GM12878 (cell line): ENCODE data around the gene PPP2R2D. TPM values are rescaled to one million over a fixed set of nuclear protein-coding genes. Genes with fewer than 3 reads are reported as not detected.

Experiments
- ATAC-seq: fragments of 200-7000 bp; cut with Tn5 transposase; 3 replicates; pipeline ENCODE4 v1.9.1; 2020; ENCODE audit warnings: mild to moderate bottlenecking, moderate library complexity
- BruUV-seq: library from RNA; stranded (reverse); fragments of 400-500 nt; replicated peaks from 2 replicates; lab custom pipeline; 2021; lab: Mats Ljungman, UMichigan
- CTCF ChIA-PET: fragments of 300-600 bp; sonication (Branson Sonifier 250); formaldehyde crosslinking; extraction: SDS; loops from one replicate; lab custom pipeline; 2021; ENCODE audit warnings: inconsistent platforms; lab: Yijun Ruan, JAX
- POLR2A ChIA-PET: fragments of 350-600 bp; formaldehyde crosslinking; extraction: SDS; loops from one replicate; lab custom pipeline; 2021; ENCODE audit warnings: inconsistent platforms; lab: Charles Lee
- RAD21 ChIA-PET: fragments of 300-600 bp; sonication (Branson Sonifier 250); formaldehyde crosslinking; loops from one replicate; lab custom pipeline; 2023; ENCODE audit warnings: antibody characterized with exemption; ENCODE audit not compliant: unreplicated experiment; lab: Charles Lee
- SMC1A ChIA-PET: fragments of 300-600 bp; sonication (Branson Sonifier 250); formaldehyde crosslinking; loops from one replicate; lab custom pipeline; 2023; ENCODE audit not compliant: unreplicated experiment, uncharacterized antibody; lab: Charles Lee
- DNase-seq: peaks from one replicate; pipeline ENCODE4 v3.0.0-alpha.2; 2011; ENCODE audit warnings: low read depth, low spot score
- FAIRE-seq: peaks from 3 replicates; lab custom pipeline; 2011; peaks lifted over from hg19 to GRCh38; lab: Jason Lieb, UNC
- H2AFZ ChIP-seq: 2 replicates; pipeline ENCODE4 v1.6.0; 2011; ENCODE audit warnings: low read depth, low read length, control low read depth; ENCODE audit not compliant: control insufficient read depth
- H3K27ac ChIP-seq: 2 replicates; pipeline ENCODE4 v1.5.1; 2011; ENCODE audit warnings: control low read depth; ENCODE audit not compliant: control insufficient read depth, insufficient read depth
- H3K27me3 ChIP-seq, 2 experiments: replicated peaks in 1 of 2; 2 replicates each; pipeline versions ENCODE4 v1.6.0 to v1.6.1; 2011; ENCODE audit warnings: low read length in 1 of 2; ENCODE audit not compliant: control insufficient read depth in 2 of 2, insufficient read depth in 2 of 2
- H3K36me3 ChIP-seq, 2 experiments: 2 replicates each; pipeline ENCODE4 v1.5.1; 2011; ENCODE audit warnings: low read length in 1 of 2; ENCODE audit not compliant: control insufficient read depth in 2 of 2, insufficient read depth in 2 of 2
- H3K4me1 ChIP-seq: 2 replicates; pipeline ENCODE4 v1.6.1; 2011; ENCODE audit warnings: mild to moderate bottlenecking, low read length, moderate library complexity, mixed read lengths; ENCODE audit not compliant: control insufficient read depth, insufficient read depth
- H3K4me2 ChIP-seq: 2 replicates; pipeline ENCODE4 v1.6.0; 2011; ENCODE audit warnings: control low read depth; ENCODE audit not compliant: control insufficient read depth, insufficient read depth
- H3K4me3 ChIP-seq: fragments of 200-600 bp; sonication (generic); 2 replicates; pipeline ENCODE4 v1.5.1; 2016
- H3K79me2 ChIP-seq: 2 replicates; pipeline ENCODE4 v1.6.0; 2011; ENCODE audit warnings: low read length; ENCODE audit not compliant: control insufficient read depth, insufficient read depth
- H3K9ac ChIP-seq: 2 replicates; pipeline ENCODE4 v1.8.0; 2011; ENCODE audit warnings: low read length, control low read depth, mixed read lengths; ENCODE audit not compliant: control insufficient read depth, insufficient read depth
- H3K9me3 ChIP-seq: replicated peaks from 3 replicates; pipeline ENCODE4 v1.5.1; 2011; ENCODE audit warnings: mild to moderate bottlenecking, low read length; ENCODE audit not compliant: control insufficient read depth, insufficient read depth
- H4K20me1 ChIP-seq: 2 replicates; pipeline ENCODE4 v1.6.0; 2011; ENCODE audit not compliant: control insufficient read depth, insufficient read depth
- BCL11A ChIP-seq: IDR thresholded peaks from 2 replicates; pipeline ENCODE4 v1.6.1; 2011; ENCODE audit warnings: low read depth, low read length
- CREM ChIP-seq: IDR thresholded peaks from 2 replicates; pipeline ENCODE4 v1.6.1; 2014; ENCODE audit warnings: antibody characterized with exemption, low read depth
- ETV6 ChIP-seq, 2 experiments: fragments of 450-650 bp in 1 of 2; IDR thresholded peaks in 1 of 2; conservative IDR thresholded peaks in 1 of 2; 2 replicates each; pipeline ENCODE4 v1.6.1; 2014; ENCODE audit warnings: antibody characterized with exemption in 1 of 2, borderline replicate concordance in 1 of 2, low read depth in 1 of 2, mild to moderate bottlenecking in 1 of 2, moderate library complexity in 1 of 2
- KDM1A ChIP-seq: fragments of 200-600 bp; sonication (generic); IDR thresholded peaks from 2 replicates; pipeline ENCODE4 v1.6.1; 2016; ENCODE audit warnings: borderline replicate concordance
- MTA2 ChIP-seq: fragments of 450-650 bp; IDR thresholded peaks from 2 replicates; pipeline ENCODE4 v1.6.1; 2016; ENCODE audit warnings: low read depth, mild to moderate bottlenecking, moderate library complexity
- MXI1 ChIP-seq: fragments of 150-350 bp; IDR thresholded peaks from 2 replicates; pipeline ENCODE4 v1.6.1; 2011; ENCODE audit warnings: low read depth, mild to moderate bottlenecking, inconsistent platforms, low read length, improper control_type of control experiment
- NBN ChIP-seq: fragments of 450-650 bp; IDR thresholded peaks from 2 replicates; pipeline ENCODE4 v1.6.1; 2016
- NR2C1 ChIP-seq: fragments of 450-650 bp; IDR thresholded peaks from 2 replicates; pipeline ENCODE4 v1.6.1; 2017; ENCODE audit warnings: antibody characterized with exemption, mild to moderate bottlenecking, moderate library complexity
- POLR2A ChIP-seq: IDR thresholded peaks from 2 replicates; pipeline ENCODE4 v1.6.1; 2011; ENCODE audit warnings: low read depth, mild to moderate bottlenecking, low read length
- POLR2AphosphoS5 ChIP-seq: IDR thresholded peaks from 2 replicates; pipeline ENCODE4 v1.6.1; 2011; ENCODE audit warnings: mild to moderate bottlenecking, low read length, inconsistent platforms
- POU2F2 ChIP-seq: IDR thresholded peaks from 3 replicates; pipeline ENCODE4 v1.6.1; 2011; ENCODE audit warnings: low read depth, mild to moderate bottlenecking, low read length, borderline replicate concordance
- RFX5 ChIP-seq: IDR thresholded peaks from 2 replicates; pipeline ENCODE4 v1.6.1; 2011; ENCODE audit warnings: low read depth, low read length, improper control_type of control experiment
- SMARCA5 ChIP-seq: fragments of 450-650 bp; IDR thresholded peaks from 2 replicates; pipeline ENCODE4 v1.6.1; 2017; ENCODE audit warnings: mild to moderate bottlenecking
- STAT3 ChIP-seq: IDR thresholded peaks from 2 replicates; pipeline ENCODE4 v1.6.1; 2011; ENCODE audit warnings: low read depth, low read length, improper control_type of control experiment
- WGBS: methylation state at CpG from one replicate; pipeline ENCODE4 v1.1.6; 2016; ENCODE audit warnings: low lambda C conversion rate; ENCODE audit not compliant: insufficient replicate concordance, insufficient coverage; ENCODE audit errors: missing lambda C conversion rate; 5-methylcytosine and 5-hydroxymethylcytosine counted together
- in situ Hi-C: fragments of 300-500 bp; cut with MboI; formaldehyde crosslinking; loops from 9 replicates; pipeline ENCODE4 v1.14.3; 2018; ENCODE audit warnings: mixed read lengths
- intact Hi-C: fragments of 100-400 bp; cut with micrococcal nuclease; formaldehyde crosslinking; loops from one replicate; pipeline ENCODE4 v1.14.2; 2022; ENCODE audit not compliant: unreplicated experiment
- polyA plus RNA-seq, 11 experiments: library from polyadenylated mRNA; depleted of rRNA in 4 of 11; unstranded in 6 of 11; stranded (reverse) in 5 of 11; fragments of >200 nt; fragmentation: Nextera tagmentation in 4 of 11; fragmentation: Illumina TruSeq in 1 of 11; extraction: Ambion mirVana in 4 of 11; extraction: Trizol in 1 of 11; gene quantifications; 1 replicate in 1 of 11; 2 replicates in 10 of 11; pipeline versions ENCODE4 v1.2.1 to v1.2.3, GENCODE V29; 2011 to 2016; ENCODE audit warnings: inconsistent platforms in 2 of 11, missing spikeins in 2 of 11, low read depth in 1 of 11
- total RNA-seq, 4 experiments: library from RNA; depleted of rRNA in 3 of 4; stranded (reverse); fragments of >200 nt in 3 of 4; fragmentation: Illumina TruSeq in 1 of 4; extraction: Trizol in 1 of 4; gene quantifications; 2 replicates each; pipeline versions ENCODE4 v1.2.1 to v1.2.3, GENCODE V29; 2013 to 2021
- TF ChIP-seq, protein P1 (sequence below): fragments of 150-350 bp; IDR thresholded peaks from 2 replicates; pipeline ENCODE4 v1.6.1; 2014; ENCODE audit warnings: mild to moderate bottlenecking, low read depth, low read length
- TF ChIP-seq, protein P2 (sequence below): fragments of 450-650 bp; conservative IDR thresholded peaks from 2 replicates; pipeline ENCODE4 v1.6.1; 2017; ENCODE audit warnings: mild to moderate bottlenecking, moderate library complexity
- TF ChIP-seq, protein P3 (sequence below): fragments of 450-650 bp; IDR thresholded peaks from 2 replicates; pipeline ENCODE4 v1.6.1; 2017; ENCODE audit warnings: mild to moderate bottlenecking, moderate library complexity

The PPP2R2D gene
- total and polyA plus RNA-seq, 10 of the 15 experiments (the other 5 are each of a cell fraction or from before 2014, with no cell fraction given): 2.8 to 41.9 (median 21.8) TPM

DNA sequence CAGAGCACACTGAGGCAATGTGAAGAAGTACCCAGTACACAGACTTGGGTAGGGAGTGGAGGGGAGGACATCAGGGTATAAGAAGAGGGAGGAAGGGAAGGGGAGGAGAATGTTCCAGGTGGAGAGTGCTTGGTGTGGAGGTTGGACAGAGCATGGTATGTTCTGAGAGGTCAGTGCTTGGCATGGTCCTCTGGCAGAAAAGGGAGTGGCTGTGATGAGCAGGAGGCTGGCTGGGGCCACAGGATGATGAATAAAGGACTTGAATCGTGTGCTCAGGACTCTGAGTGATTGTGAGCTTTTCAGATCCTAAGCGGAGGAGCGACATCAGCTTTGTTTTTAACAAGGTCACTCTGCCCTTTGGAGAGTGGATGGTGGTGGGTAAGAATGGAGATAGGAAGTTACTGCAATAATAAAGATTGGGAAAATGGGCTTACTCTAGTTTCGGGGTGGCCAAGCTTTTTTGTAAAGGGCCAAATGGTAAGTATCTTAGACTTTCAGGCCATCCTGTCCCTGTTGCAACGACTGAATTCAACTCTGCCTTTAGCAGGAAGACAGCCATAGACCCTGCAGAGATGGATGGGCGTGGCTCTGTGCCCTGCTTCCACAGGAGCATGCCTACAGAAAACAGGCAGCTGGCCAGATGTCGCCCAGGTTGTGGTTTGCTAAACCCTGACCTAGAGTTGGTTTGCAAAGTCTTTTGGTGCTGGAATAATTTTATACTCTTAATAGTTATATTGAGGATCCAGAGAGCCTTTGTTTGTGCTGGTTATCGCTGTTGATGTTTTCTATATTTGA is 8.4 kb downstream of the PPP2R2D start (continued):
- TF ChIP-seq STAT3 (no peak), POU2F2 (no peak)
- TF ChIP-seq, all 136 proteins: peak for 0

DNA sequence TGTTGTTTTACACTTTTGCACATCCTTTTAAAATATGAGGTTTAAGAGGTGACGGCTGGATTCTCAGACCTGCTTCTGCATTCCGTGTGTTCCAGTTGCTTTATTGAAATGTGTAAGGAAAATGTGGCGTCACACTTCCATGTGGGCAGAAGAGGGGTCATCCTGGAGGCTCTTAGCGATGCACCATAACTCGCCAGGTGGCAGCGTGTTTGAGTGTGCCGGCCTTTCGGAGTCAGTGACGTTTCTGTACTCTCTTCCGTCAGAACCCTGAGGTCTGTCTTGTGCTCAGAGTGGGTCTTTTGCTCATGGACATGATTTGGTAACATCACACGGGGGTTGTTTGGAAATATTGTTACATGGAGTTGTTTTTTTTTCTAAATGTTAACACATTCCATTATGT is 9.1 kb downstream of the PPP2R2D start:
- no peak overlapping the region for H3K27ac ChIP-seq
- DNase-seq: no peak
- peaks cover 3% of the 10 kb centered on the region for H3K9me3 ChIP-seq
- peaks cover 54% of the 10 kb centered on the region for H3K79me2 ChIP-seq
- no peak overlapping the region for H3K4me2 ChIP-seq
- FAIRE-seq: no peak
- no peak overlapping the region for H2AFZ ChIP-seq
- no peak overlapping the region for H3K9ac ChIP-seq
- in situ Hi-C loops: loop anchor here (10.0 kb wide), 1 partner anchor 425 kb away; the partner anchor contains the start of gene LRRC27
- BruUV-seq: no TSS peak
- ChIA-PET CTCF (no interaction called here), RAD21 (no interaction called here), SMC1A (no interaction called here), POLR2A (no interaction called here)
- no peaks in the 10 kb centered on the region for H3K27me3 ChIP-seq
- intact Hi-C loops: no loop called here
- H3K4me1 ChIP-seq: peaks cover 8% of the 10 kb centered on the region
- H3K4me3 ChIP-seq: no peak overlapping the region
- no peak for ATAC-seq
- WGBS: 97% methylated on average over 11 of the region's 11 CpGs
- no peaks in the 10 kb centered on the region for H4K20me1 ChIP-seq
- H3K36me3 ChIP-seq: peaks cover 0 to 9% of the 10 kb centered on the region in 2 experiments; a peak in 3 of 4 replicates
- no peak for TF ChIP-seq POLR2AphosphoS5
- no peak for TF ChIP-seq MXI1
- TF ChIP-seq ETV6 (conservative IDR thresholded peaks at IDR 0.05 in 1 of 2, IDR thresholded peaks at IDR 0.05 in 1 of 2; ENCODE audit: borderline replicate concordance in 1 of 2, low read depth in 1 of 2): no peak
- TF ChIP-seq BCL11A: no peak
- TF ChIP-seq KDM1A: no peak
- TF ChIP-seq POLR2A: no peak
- TF ChIP-seq, protein P1, sequence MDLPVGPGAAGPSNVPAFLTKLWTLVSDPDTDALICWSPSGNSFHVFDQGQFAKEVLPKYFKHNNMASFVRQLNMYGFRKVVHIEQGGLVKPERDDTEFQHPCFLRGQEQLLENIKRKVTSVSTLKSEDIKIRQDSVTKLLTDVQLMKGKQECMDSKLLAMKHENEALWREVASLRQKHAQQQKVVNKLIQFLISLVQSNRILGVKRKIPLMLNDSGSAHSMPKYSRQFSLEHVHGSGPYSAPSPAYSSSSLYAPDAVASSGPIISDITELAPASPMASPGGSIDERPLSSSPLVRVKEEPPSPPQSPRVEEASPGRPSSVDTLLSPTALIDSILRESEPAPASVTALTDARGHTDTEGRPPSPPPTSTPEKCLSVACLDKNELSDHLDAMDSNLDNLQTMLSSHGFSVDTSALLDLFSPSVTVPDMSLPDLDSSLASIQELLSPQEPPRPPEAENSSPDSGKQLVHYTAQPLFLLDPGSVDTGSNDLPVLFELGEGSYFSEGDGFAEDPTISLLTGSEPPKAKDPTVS: no peak
- no peak for TF ChIP-seq NR2C1
- TF ChIP-seq, protein P2, sequence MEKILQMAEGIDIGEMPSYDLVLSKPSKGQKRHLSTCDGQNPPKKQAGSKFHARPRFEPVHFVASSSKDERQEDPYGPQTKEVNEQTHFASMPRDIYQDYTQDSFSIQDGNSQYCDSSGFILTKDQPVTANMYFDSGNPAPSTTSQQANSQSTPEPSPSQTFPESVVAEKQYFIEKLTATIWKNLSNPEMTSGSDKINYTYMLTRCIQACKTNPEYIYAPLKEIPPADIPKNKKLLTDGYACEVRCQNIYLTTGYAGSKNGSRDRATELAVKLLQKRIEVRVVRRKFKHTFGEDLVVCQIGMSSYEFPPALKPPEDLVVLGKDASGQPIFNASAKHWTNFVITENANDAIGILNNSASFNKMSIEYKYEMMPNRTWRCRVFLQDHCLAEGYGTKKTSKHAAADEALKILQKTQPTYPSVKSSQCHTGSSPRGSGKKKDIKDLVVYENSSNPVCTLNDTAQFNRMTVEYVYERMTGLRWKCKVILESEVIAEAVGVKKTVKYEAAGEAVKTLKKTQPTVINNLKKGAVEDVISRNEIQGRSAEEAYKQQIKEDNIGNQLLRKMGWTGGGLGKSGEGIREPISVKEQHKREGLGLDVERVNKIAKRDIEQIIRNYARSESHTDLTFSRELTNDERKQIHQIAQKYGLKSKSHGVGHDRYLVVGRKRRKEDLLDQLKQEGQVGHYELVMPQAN: no peak
- TF ChIP-seq, protein P3, sequence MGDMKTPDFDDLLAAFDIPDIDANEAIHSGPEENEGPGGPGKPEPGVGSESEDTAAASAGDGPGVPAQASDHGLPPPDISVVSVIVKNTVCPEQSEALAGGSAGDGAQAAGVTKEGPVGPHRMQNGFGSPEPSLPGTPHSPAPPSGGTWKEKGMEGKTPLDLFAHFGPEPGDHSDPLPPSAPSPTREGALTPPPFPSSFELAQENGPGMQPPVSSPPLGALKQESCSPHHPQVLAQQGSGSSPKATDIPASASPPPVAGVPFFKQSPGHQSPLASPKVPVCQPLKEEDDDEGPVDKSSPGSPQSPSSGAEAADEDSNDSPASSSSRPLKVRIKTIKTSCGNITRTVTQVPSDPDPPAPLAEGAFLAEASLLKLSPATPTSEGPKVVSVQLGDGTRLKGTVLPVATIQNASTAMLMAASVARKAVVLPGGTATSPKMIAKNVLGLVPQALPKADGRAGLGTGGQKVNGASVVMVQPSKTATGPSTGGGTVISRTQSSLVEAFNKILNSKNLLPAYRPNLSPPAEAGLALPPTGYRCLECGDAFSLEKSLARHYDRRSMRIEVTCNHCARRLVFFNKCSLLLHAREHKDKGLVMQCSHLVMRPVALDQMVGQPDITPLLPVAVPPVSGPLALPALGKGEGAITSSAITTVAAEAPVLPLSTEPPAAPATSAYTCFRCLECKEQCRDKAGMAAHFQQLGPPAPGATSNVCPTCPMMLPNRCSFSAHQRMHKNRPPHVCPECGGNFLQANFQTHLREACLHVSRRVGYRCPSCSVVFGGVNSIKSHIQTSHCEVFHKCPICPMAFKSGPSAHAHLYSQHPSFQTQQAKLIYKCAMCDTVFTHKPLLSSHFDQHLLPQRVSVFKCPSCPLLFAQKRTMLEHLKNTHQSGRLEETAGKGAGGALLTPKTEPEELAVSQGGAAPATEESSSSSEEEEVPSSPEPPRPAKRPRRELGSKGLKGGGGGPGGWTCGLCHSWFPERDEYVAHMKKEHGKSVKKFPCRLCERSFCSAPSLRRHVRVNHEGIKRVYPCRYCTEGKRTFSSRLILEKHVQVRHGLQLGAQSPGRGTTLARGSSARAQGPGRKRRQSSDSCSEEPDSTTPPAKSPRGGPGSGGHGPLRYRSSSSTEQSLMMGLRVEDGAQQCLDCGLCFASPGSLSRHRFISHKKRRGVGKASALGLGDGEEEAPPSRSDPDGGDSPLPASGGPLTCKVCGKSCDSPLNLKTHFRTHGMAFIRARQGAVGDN: no peak
- no peak for TF ChIP-seq SMARCA5
- no peak for TF ChIP-seq NBN
- no peak for TF ChIP-seq RFX5
- TF ChIP-seq MTA2: no peak
- TF ChIP-seq CREM: no peak
